ENCODE data around the gene CXCR6.

Gene CXCR6

DNA sequence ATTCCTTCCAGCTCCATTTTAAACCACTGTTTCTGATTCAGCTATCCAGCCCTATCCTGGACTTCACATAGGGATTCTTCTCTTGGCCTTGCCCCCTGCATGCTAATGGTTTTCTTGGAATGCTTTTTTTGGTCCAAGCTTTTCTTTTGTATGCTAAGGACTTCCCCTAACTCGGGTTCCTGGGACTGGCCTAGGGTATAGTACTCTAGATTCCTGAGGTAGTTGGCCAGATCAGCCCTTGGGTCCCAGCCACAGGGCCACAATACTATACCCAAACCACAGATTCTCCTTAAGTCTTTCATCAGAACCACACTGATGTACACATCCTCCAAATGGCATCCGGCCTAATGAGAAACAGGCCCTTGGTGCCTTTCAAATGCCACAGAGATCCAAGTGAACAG lies 49.6 kb downstream of the CXCR6 start (continued):
- TF ChIP-seq, protein P1, sequence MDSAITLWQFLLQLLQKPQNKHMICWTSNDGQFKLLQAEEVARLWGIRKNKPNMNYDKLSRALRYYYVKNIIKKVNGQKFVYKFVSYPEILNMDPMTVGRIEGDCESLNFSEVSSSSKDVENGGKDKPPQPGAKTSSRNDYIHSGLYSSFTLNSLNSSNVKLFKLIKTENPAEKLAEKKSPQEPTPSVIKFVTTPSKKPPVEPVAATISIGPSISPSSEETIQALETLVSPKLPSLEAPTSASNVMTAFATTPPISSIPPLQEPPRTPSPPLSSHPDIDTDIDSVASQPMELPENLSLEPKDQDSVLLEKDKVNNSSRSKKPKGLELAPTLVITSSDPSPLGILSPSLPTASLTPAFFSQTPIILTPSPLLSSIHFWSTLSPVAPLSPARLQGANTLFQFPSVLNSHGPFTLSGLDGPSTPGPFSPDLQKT (IDR thresholded peaks at IDR 0.05; ENCODE audit: borderline replicate concordance, low read depth, low read length), result no peak
- TF ChIP-seq ZNF37A (tag by site-specific recombination; IDR thresholded peaks at IDR 0.05) (no peak), ZNF555 (tag by site-specific recombination; conservative IDR thresholded peaks at IDR 0.05) (no peak)

DNA sequence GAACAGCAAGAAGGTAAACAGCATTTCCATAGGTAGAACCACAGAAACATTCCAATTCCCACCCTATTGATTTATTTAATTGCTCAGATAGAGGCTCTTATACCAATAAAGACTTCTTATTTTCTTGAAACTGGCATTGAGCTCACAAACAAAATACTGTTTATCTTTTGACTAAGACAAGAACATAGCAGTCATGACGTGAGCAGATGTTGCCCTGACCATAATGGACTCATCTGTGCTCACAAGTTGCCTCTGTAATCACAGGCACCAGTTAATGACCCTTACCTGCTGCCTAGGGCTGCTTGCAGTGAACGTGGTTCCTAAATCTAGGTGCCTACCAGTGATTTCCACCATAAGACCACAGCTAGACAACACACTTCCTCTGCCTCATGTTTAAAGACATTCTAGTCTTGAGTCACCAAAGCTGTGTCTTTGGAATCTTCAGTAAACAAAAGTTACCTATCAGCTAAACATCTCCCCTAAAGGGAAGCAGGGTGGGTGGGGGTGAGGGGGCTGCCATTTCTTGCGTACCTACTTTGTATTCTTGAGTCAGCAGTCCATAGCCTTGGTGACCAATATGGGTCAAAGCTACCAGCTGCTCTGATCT lies 50.3 kb downstream of the CXCR6 start:
- Histone ChIP-seq H3K4me3 (ENCODE audit: low read depth, low read length) (no peak overlapping the region), H3K9me3 (ENCODE audit: control insufficient read depth, insufficient read depth, low read depth, low read length) (no peaks in the 10 kb centered on the region), H3K27ac (ENCODE audit: extremely low read depth, low read depth, low read length) (no peak overlapping the region), H3K4me1 (ENCODE audit: control insufficient read depth, insufficient read depth, low read length) (no peaks in the 10 kb centered on the region), H3K36me3 (ENCODE audit: control insufficient read depth in 2 of 2, insufficient read depth in 1 of 2, low read length in 2 of 2) (peaks cover 0 to 4% of the 10 kb centered on the region in 2 experiments; a peak in 1 of 3 replicates)
- ChIA-PET CTCF (interaction anchor here (0.6 to 1.5 kb wide), 2 partner anchors 86 to 1694 kb away, joined by 4 to 7 read pairs; no protein-coding TSS in a partner anchor), POLR2A (no interaction called here)
- 0 out of 2 replicates have a peak, but pooled peaks have one; percentile 4 for TF ChIP-seq SCRT2 (tag by site-specific recombination; IDR thresholded peaks at IDR 0.05)
- no peak for TF ChIP-seq KLF9 (tag by site-specific recombination; IDR thresholded peaks at IDR 0.05; ENCODE audit: low read depth)
- no peak for TF ChIP-seq ZIC2 (tag by site-specific recombination; IDR thresholded peaks at IDR 0.05)
- TF ChIP-seq ZNF677 (tag by site-specific recombination; IDR thresholded peaks at IDR 0.05), result no peak

DNA sequence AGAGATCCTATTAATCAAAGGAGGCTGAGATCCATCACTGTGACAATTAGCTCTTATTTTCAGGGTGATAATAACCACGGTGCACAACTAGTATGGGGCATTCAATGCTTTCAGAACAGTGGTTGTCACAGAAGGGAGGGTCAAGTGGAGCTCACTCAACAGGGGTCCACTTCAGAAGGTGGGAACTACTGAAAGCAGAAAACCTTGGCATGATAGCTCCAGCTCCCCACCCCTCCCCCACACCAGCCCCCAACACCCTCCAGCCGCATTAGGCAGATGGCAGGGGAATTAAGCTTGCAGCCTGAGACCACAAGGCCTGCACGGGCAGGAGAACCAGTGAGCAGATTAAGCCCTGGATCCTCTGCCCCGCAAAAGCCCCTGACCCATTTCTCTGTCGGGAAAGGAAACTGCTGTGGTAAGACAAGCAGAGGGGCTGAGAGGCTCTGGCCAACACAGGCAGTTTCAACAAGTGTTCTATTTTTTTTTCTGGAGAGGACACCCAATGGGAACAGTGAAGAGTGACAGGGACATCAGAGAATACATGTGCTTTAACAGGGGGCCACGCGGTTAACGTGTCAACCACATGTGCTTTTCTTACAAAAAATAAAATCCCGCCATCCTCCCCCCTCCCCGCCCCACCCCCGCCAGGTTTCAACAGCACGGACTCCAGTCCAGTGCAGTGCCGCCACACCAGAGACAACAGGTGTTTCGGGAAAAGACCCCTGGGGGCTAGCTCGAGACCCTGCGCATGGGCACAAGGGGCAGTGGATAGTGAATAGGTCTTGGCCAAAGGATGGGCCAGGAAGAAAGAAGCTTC lies 51.4 kb downstream of the CXCR6 start:
- ChIA-PET CTCF (interaction anchor here (0.6 kb wide), 1 partner anchor 13 kb away, joined by 5 read pairs; no protein-coding TSS in a partner anchor), POLR2A (interaction anchor here (0.6 kb wide), 1 partner anchor 481 kb away, joined by 3 read pairs; no protein-coding TSS in a partner anchor)
- Histone ChIP-seq H3K27ac (ENCODE audit: extremely low read depth, low read depth, low read length) (peak overlapping the region; percentile 54; the same call in 1 of the 2 replicates), H3K36me3 (ENCODE audit: control insufficient read depth in 2 of 2, insufficient read depth in 1 of 2, low read length in 2 of 2) (peaks cover 0 to 4% of the 10 kb centered on the region in 2 experiments; a peak in 1 of 3 replicates), H3K4me1 (ENCODE audit: control insufficient read depth, insufficient read depth, low read length) (no peaks in the 10 kb centered on the region), H3K4me3 (ENCODE audit: low read depth, low read length) (peak overlapping the region; percentile 89), H3K9me3 (ENCODE audit: control insufficient read depth, insufficient read depth, low read depth, low read length) (no peaks in the 10 kb centered on the region)
- TF ChIP-seq BCL11B (tag by site-specific recombination; IDR thresholded peaks at IDR 0.05; ENCODE audit: low read depth), result no peak
- TF ChIP-seq ZNF324 (tag by site-specific recombination; IDR thresholded peaks at IDR 0.05), result no peak
- no peak for TF ChIP-seq ZNF660 (tag by site-specific recombination; IDR thresholded peaks at IDR 0.05)
- TF ChIP-seq ZNF549 (tag by site-specific recombination; IDR thresholded peaks at IDR 0.05), result no peak
- TF ChIP-seq, protein P2, sequence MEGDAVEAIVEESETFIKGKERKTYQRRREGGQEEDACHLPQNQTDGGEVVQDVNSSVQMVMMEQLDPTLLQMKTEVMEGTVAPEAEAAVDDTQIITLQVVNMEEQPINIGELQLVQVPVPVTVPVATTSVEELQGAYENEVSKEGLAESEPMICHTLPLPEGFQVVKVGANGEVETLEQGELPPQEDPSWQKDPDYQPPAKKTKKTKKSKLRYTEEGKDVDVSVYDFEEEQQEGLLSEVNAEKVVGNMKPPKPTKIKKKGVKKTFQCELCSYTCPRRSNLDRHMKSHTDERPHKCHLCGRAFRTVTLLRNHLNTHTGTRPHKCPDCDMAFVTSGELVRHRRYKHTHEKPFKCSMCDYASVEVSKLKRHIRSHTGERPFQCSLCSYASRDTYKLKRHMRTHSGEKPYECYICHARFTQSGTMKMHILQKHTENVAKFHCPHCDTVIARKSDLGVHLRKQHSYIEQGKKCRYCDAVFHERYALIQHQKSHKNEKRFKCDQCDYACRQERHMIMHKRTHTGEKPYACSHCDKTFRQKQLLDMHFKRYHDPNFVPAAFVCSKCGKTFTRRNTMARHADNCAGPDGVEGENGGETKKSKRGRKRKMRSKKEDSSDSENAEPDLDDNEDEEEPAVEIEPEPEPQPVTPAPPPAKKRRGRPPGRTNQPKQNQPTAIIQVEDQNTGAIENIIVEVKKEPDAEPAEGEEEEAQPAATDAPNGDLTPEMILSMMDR (tag by site-specific recombination; IDR thresholded peaks at IDR 0.05), result no peak
- TF ChIP-seq ZNF174 (tag by site-specific recombination; IDR thresholded peaks at IDR 0.05), result no peak
- TF ChIP-seq ZNF776 (tag by site-specific recombination; IDR thresholded peaks at IDR 0.05; ENCODE audit: borderline replicate concordance), result no peak
- TF ChIP-seq, protein P3, sequence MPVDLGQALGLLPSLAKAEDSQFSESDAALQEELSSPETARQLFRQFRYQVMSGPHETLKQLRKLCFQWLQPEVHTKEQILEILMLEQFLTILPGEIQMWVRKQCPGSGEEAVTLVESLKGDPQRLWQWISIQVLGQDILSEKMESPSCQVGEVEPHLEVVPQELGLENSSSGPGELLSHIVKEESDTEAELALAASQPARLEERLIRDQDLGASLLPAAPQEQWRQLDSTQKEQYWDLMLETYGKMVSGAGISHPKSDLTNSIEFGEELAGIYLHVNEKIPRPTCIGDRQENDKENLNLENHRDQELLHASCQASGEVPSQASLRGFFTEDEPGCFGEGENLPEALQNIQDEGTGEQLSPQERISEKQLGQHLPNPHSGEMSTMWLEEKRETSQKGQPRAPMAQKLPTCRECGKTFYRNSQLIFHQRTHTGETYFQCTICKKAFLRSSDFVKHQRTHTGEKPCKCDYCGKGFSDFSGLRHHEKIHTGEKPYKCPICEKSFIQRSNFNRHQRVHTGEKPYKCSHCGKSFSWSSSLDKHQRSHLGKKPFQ (tag by site-specific recombination; IDR thresholded peaks at IDR 0.05), result 0 out of 2 replicates have a peak, but pooled peaks have one; percentile 22
- TF ChIP-seq GLIS2 (tag by site-specific recombination; IDR thresholded peaks at IDR 0.05), result no peak
- peak; percentile 14; the same call in 1 of the 2 replicates for TF ChIP-seq SCRT1 (tag by site-specific recombination; IDR thresholded peaks at IDR 0.05; ENCODE audit: borderline replicate concordance)
- TF ChIP-seq ZNF521 (tag by site-specific recombination; IDR thresholded peaks at IDR 0.05), result no peak
- TF ChIP-seq ZNF248 (tag by site-specific recombination; IDR thresholded peaks at IDR 0.05), result no peak
- TF ChIP-seq, protein P4, sequence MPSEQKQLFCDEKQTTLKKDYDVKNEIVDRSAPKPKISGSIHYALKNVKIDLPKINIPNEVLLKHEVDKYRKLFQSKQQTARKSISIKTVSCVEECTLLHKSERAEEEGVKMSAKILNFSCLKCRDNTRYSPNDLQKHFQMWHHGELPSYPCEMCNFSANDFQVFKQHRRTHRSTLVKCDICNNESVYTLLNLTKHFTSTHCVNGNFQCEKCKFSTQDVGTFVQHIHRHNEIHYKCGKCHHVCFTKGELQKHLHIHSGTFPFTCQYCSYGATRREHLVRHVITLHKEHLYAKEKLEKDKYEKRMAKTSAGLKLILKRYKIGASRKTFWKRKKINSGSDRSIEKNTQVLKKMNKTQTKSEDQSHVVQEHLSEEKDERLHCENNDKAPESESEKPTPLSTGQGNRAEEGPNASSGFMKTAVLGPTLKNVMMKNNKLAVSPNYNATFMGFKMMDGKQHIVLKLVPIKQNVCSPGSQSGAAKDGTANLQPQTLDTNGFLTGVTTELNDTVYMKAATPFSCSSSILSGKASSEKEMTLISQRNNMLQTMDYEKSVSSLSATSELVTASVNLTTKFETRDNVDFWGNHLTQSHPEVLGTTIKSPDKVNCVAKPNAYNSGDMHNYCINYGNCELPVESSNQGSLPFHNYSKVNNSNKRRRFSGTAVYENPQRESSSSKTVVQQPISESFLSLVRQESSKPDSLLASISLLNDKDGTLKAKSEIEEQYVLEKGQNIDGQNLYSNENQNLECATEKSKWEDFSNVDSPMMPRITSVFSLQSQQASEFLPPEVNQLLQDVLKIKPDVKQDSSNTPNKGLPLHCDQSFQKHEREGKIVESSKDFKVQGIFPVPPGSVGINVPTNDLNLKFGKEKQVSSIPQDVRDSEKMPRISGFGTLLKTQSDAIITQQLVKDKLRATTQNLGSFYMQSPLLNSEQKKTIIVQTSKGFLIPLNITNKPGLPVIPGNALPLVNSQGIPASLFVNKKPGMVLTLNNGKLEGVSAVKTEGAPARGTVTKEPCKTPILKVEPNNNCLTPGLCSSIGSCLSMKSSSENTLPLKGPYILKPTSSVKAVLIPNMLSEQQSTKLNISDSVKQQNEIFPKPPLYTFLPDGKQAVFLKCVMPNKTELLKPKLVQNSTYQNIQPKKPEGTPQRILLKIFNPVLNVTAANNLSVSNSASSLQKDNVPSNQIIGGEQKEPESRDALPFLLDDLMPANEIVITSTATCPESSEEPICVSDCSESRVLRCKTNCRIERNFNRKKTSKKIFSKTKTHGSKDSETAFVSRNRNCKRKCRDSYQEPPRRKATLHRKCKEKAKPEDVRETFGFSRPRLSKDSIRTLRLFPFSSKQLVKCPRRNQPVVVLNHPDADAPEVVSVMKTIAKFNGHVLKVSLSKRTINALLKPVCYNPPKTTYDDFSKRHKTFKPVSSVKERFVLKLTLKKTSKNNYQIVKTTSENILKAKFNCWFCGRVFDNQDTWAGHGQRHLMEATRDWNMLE (tag by site-specific recombination; conservative IDR thresholded peaks at IDR 0.05; ENCODE audit: low read depth), result no peak
- no peak for TF ChIP-seq ZNF133 (tag by site-specific recombination; IDR thresholded peaks at IDR 0.05)
- no peak for TF ChIP-seq ZSCAN30 (tag by site-specific recombination; IDR thresholded peaks at IDR 0.05)
